Lung (tissue), 12 donors: Measurements from ENCODE around the gene MCTP1. TPM values are rescaled to one million over a fixed set of nuclear protein-coding genes. Genes with fewer than 3 reads are reported as not detected.

Experiments
- ATAC-seq: fragments of 200-7000 bp; cut with Tn5 transposase; one replicate; pipeline ENCODE4 v1.9.1; 2020; ENCODE audit warnings: moderate number of reproducible peaks; ENCODE audit not compliant: insufficient read depth, low FRiP score
- DNase-seq, 3 donors: peaks; one replicate each; pipeline ENCODE4 v3.0.0-alpha.2; 2013 to 2017
- H3K27ac ChIP-seq, 2 donors: one replicate each; pipeline ENCODE4 v1.5.1; 2013; ENCODE audit warnings: mild to moderate bottlenecking in 2 of 2, moderate library complexity in 2 of 2, control low read depth in 1 of 2, inconsistent platforms in 1 of 2, low read depth in 1 of 2, low read length in 1 of 2
- H3K27me3 ChIP-seq, 3 donors: one replicate each; pipeline ENCODE4 v1.5.1; 2013; ENCODE audit warnings: low read length in 2 of 3; ENCODE audit not compliant: control insufficient read depth in 3 of 3, insufficient read depth in 3 of 3
- H3K36me3 ChIP-seq, 4 donors: one replicate each; pipeline ENCODE4 v1.5.1; 2013; ENCODE audit warnings: low read length in 4 of 4, mild to moderate bottlenecking in 1 of 4, moderate library complexity in 1 of 4; ENCODE audit not compliant: control insufficient read depth in 4 of 4, insufficient read depth in 4 of 4
- H3K4me1 ChIP-seq, 5 donors: one replicate each; pipeline ENCODE4 v1.5.1; 2013; ENCODE audit warnings: low read length in 5 of 5, mild to moderate bottlenecking in 2 of 5, moderate library complexity in 1 of 5; ENCODE audit not compliant: control insufficient read depth in 5 of 5, insufficient read depth in 5 of 5
- H3K4me3 ChIP-seq: one replicate; pipeline ENCODE4 v1.5.1; 2013; ENCODE audit warnings: mild to moderate bottlenecking, control low read depth, moderate library complexity
- H3K9ac ChIP-seq, 2 donors: one replicate each; pipeline ENCODE4 v1.5.1; 2013; ENCODE audit warnings: low read length in 2 of 2, control low read depth in 1 of 2; ENCODE audit not compliant: insufficient read depth in 1 of 2
- H3K9me3 ChIP-seq, 4 donors: one replicate each; pipeline ENCODE4 v1.5.1; 2013; ENCODE audit warnings: low read length in 3 of 4, mild to moderate bottlenecking in 1 of 4, moderate library complexity in 1 of 4; ENCODE audit not compliant: control insufficient read depth in 4 of 4, insufficient read depth in 3 of 4
- WGBS, 2 donors: extraction: QIAGEN DNeasy Blood & Tissue Kit; methylation state at CpG; one replicate each; pipeline ENCODE4 v1.1.7; 2013; 5-methylcytosine and 5-hydroxymethylcytosine counted together
- polyA plus RNA-seq, 2 donors: library from polyadenylated mRNA; stranded (reverse); fragments of 200-250 nt; gene quantifications; one replicate each; pipeline ENCODE4 v1.2.1, GENCODE V29; 2013
- total RNA-seq, 2 donors: library from RNA; depleted of rRNA in 1 of 2; stranded (reverse); fragments of >200 nt in 1 of 2; gene quantifications; one replicate each; pipeline ENCODE4 v1.2.1, GENCODE V29; 2014 to 2021
- TF ChIP-seq, protein P1 (sequence below): IDR thresholded peaks from 2 replicates; pipeline ENCODE4 v1.5.1; 2012; ENCODE audit warnings: mild to moderate bottlenecking; ENCODE audit errors: control extremely low read depth, extremely low read depth
- donor health status: control.
- donor health status: control.
- donor health status: Bipolar disorder and iron deficiency.
- donor health status: healthy.
- donor health status: DM: yes; HTN: yes; CAD: no.

The MCTP1 gene
- total and polyA plus RNA-seq, 4 donors: 5.8 to 34.8 (median 27.4) TPM

DNA sequence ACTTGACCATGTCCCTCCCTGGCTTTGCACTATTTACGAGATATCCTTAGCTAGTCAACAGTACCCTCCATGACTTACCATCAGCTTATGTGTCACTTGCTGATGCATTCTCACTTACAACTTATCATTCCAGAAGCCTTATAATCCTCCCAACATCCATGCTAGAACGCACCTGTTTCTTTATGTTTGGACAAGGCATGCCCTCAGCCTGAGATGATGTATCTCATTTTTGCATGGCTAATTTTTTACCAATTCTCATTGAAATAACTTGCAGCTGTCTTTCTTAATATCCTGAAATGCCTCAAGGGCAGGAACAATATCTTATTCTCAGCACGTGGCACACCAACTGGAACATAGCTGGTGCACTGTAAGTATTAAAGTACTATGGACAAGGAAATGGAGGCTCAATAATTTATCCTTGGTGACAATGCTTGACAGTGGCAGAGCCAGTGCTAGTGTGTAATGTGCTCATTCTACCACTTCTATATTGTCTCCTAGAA is 384.8 kb downstream of the MCTP1 start:
- Histone ChIP-seq H3K27ac (no peak overlapping the region), H3K4me1 (peaks cover 0 to 12% (median 0%) of the 10 kb centered on the region in 5 donors), H3K4me3 (no peak overlapping the region), H3K36me3 (peaks cover 0 to 1% (median 0%) of the 10 kb centered on the region in 4 donors), H3K9me3 (no peaks in the 10 kb centered on the region), H3K27me3 (no peaks in the 10 kb centered on the region), H3K9ac (no peak overlapping the region)
- no peak for DNase-seq
- WGBS, 2 donors: 93 to 94% methylated on average over 3 of the region's 3 CpGs
- TF ChIP-seq, protein P1, sequence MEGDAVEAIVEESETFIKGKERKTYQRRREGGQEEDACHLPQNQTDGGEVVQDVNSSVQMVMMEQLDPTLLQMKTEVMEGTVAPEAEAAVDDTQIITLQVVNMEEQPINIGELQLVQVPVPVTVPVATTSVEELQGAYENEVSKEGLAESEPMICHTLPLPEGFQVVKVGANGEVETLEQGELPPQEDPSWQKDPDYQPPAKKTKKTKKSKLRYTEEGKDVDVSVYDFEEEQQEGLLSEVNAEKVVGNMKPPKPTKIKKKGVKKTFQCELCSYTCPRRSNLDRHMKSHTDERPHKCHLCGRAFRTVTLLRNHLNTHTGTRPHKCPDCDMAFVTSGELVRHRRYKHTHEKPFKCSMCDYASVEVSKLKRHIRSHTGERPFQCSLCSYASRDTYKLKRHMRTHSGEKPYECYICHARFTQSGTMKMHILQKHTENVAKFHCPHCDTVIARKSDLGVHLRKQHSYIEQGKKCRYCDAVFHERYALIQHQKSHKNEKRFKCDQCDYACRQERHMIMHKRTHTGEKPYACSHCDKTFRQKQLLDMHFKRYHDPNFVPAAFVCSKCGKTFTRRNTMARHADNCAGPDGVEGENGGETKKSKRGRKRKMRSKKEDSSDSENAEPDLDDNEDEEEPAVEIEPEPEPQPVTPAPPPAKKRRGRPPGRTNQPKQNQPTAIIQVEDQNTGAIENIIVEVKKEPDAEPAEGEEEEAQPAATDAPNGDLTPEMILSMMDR: no peak
- ATAC-seq: no peak

DNA sequence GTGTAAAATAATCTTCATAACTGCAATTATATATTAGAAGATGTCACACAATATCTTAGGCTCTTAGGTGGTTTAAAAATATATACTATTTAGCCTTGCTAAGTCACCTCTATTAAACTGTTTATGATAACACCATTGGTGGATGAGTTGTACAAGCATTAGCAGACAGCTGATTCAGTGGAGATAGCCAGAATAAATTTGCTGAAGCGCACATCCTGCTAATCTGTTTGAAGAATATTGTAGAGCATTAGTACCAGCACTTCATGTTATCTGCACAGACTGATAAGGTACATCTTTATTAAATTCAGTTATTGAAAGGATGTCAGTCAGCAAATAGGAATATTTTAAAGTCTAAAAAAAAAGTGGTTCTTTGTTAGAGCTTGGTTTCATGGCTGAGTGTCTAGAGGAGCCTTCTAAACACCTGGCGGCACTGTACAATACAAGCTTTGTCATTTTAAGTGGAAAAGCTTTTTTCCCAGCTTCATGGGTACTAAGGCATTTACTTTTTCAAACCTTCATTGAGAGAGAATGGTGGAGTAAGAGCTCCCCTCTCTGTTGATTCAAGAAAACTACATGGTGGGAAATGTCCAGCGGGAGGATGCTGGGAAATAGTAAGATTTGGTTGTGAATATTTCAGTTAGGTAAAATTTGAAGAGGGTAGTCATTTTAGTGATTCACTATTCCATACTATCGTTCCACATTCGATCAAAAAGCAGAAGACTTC is 391.3 kb downstream of the MCTP1 start:
- H3K27ac ChIP-seq: no peak overlapping the region
- 65 to 82% methylated on average over 5 of the region's 5 CpGs for WGBS, 2 donors
- no peak overlapping the region for H3K4me3 ChIP-seq
- TF ChIP-seq, protein P1: no peak
- H3K9me3 ChIP-seq: no peaks in the 10 kb centered on the region
- H3K36me3 ChIP-seq: peaks cover 0 to 5% (median 2%) of the 10 kb centered on the region in 4 donors
- ATAC-seq (no peak), DNase-seq (peak in 2 of 3 donors; percentile 35 to 55)
- H3K27me3 ChIP-seq: no peaks in the 10 kb centered on the region
- H3K9ac ChIP-seq: no peak overlapping the region
- no peaks in the 10 kb centered on the region for H3K4me1 ChIP-seq

DNA sequence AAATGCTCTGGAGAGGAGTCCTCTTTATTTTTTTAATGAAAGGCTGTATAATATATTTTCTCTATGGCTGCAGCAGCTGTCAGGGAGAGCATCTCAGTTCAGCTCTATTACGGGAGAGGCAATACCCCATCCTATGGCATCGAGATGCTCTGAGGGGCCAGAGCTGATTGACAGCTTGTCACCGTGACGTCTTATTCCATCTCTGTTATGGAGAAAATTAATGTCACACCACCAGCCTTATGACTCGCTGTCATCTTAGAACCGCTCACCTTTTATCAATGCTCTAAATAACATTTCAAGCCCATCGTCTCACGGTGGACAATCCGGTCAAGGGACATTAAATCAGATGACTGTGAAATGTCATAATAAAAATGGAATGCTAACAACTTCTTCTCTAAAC is 392.9 kb downstream of the MCTP1 start:
- ATAC-seq: no peak
- 95 to 96% methylated on average over 9 of the region's 9 CpGs for WGBS, 2 donors

More for the DNA sequence above, 392.9 kb downstream of the MCTP1 start:
- no peak overlapping the region for H3K9ac ChIP-seq
- no peaks in the 10 kb centered on the region for H3K27me3 ChIP-seq
- H3K4me3 ChIP-seq: no peak overlapping the region
- TF ChIP-seq, protein P1: no peak
- H3K9me3 ChIP-seq: no peaks in the 10 kb centered on the region
- no peak for DNase-seq
- no peaks in the 10 kb centered on the region for H3K4me1 ChIP-seq
- H3K27ac ChIP-seq: no peak overlapping the region
- peaks cover 0 to 4% (median 2%) of the 10 kb centered on the region in 4 donors for H3K36me3 ChIP-seq
